Measurements from ENCODE around the gene PRMT1.

The PRMT1 gene

GRCh38 chr19:49704888-49705642 lies 28.0 kb downstream of the PRMT1 start:
- TF ChIP-seq, protein P1, sequence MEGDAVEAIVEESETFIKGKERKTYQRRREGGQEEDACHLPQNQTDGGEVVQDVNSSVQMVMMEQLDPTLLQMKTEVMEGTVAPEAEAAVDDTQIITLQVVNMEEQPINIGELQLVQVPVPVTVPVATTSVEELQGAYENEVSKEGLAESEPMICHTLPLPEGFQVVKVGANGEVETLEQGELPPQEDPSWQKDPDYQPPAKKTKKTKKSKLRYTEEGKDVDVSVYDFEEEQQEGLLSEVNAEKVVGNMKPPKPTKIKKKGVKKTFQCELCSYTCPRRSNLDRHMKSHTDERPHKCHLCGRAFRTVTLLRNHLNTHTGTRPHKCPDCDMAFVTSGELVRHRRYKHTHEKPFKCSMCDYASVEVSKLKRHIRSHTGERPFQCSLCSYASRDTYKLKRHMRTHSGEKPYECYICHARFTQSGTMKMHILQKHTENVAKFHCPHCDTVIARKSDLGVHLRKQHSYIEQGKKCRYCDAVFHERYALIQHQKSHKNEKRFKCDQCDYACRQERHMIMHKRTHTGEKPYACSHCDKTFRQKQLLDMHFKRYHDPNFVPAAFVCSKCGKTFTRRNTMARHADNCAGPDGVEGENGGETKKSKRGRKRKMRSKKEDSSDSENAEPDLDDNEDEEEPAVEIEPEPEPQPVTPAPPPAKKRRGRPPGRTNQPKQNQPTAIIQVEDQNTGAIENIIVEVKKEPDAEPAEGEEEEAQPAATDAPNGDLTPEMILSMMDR (IDR thresholded peaks at IDR 0.05; ENCODE audit: low read depth, low read length), result no peak
- H3K4me3 ChIP-seq (ENCODE audit: low read depth, low read length), result no peak overlapping the region

- H3K4me3 ChIP-seq (ENCODE audit: low read depth, low read length), result no peak overlapping the region
- TF ChIP-seq, protein P1 (IDR thresholded peaks at IDR 0.05; ENCODE audit: low read depth, low read length), result no peak
These were observed 28.8 kb downstream of the PRMT1 start for GRCh38 chr19:49705919-49706318.

GRCh38 chr19:49710372-49710951 lies 33.4 kb downstream of the PRMT1 start:
- H3K4me3 ChIP-seq (ENCODE audit: low read depth, low read length), result no peak overlapping the region
- TF ChIP-seq, protein P1 (IDR thresholded peaks at IDR 0.05; ENCODE audit: low read depth, low read length), result no peak

DNA sequence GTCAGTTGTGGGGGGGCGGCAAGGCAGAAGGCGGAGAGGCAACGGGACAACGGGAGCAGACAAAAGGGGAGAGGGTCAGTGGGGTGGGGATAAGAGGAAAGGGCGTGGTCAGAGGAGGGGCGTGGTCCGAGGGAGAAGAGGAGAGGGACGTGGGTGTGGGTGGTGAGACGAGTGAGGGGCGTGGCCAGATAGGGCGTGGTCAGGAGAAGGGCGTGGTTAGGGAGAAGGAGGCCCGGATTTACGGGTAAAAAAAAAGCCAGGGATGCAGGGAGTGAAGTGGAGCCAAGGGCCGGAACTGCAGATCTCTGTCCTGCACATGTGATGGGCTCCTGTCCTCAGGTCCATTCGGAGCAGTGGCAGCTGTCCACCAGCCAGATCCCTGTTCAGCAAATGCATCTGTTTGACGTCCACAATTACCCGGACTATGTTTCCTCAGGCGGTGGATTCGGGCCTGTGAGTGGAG lies 35.4 kb downstream of the PRMT1 start:
- no peak overlapping the region for H3K4me3 ChIP-seq (ENCODE audit: low read depth, low read length)

DNA sequence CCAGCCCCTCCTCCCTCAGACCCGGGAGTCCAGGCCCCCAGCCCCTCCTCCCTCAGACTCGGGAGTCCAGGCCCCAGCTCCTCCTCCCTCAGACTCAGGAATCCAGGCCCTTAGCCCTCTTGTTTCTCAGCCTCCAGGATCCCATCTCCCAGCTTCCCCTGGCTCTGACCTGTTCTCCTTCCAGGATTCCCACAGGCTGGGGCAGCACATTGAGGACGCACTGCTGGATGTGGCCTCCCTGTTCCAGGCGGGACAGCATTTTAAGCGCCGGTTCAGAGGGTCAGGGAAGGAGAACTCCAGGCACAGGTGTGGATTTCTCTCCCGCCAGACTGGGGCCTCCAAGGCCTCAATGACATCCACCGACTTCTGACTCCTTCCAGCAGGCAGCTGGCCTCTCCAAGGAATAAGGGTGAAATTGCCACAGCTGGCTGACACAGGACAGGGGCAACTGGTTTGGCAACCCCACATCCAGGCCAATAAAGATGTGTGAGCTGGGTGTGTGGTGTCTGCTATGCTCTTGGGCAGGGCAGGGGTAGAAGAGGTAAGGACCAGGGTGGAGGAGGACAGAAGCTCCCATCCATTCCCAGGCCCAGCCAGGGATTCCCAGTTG lies 36.3 kb downstream of the PRMT1 start:
- H3K4me3 ChIP-seq (ENCODE audit: low read depth, low read length), result no peak overlapping the region
- TF ChIP-seq, protein P1 (IDR thresholded peaks at IDR 0.05; ENCODE audit: low read depth, low read length), result no peak

More for the DNA sequence above, 35.4 kb downstream of the PRMT1 start:
- TF ChIP-seq, protein P1 (IDR thresholded peaks at IDR 0.05; ENCODE audit: low read depth, low read length), result no peak

DNA sequence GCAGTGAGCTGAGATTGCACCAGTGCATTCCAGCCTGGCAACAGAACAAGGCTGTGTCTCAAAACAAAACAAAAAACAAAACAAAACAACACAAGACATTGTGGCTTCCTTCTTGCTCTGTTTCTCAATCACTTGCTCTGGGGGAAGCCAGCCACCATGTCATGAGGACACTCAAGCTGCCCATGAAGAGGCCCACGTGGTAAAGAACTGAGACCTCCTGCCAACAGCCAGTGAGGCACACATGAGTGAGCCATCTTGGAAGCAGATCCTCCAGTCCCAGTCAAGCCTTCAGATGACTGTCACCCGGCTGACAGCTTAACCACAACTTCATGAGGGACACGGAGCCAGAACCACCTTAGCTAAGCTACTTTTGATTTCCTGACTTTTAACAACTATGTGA lies 39.1 kb downstream of the PRMT1 start:
- no peak overlapping the region for H3K4me3 ChIP-seq (ENCODE audit: low read depth, low read length)
- TF ChIP-seq, protein P1 (IDR thresholded peaks at IDR 0.05; ENCODE audit: low read depth, low read length), result no peak

GRCh38 chr19:49718511-49718910 lies 41.4 kb downstream of the PRMT1 start:
- no peak overlapping the region for H3K4me3 ChIP-seq (ENCODE audit: low read depth, low read length)
- TF ChIP-seq, protein P1 (IDR thresholded peaks at IDR 0.05; ENCODE audit: low read depth, low read length), result no peak

Measured in WI38 (cell line).